KMS-11 (cell line): ENCODE results near the gene SRL.

ENCODE experiments used
- H2AFZ ChIP-seq: fragments of 200-600 bp; sonication (generic); 2 replicates; pipeline ENCODE4 v1.6.1; 2016; ENCODE audit warnings: antibody characterized with exemption, mixed run types, low read depth
- H3K27ac ChIP-seq: fragments of 200-600 bp; sonication (generic); 2 replicates; pipeline ENCODE4 v1.6.1; 2016; ENCODE audit warnings: mild to moderate bottlenecking, mixed run types
- H3K27me3 ChIP-seq: fragments of 200-600 bp; sonication (generic); 2 replicates; pipeline ENCODE4 v1.6.1; 2017; ENCODE audit warnings: mild to moderate bottlenecking, low read depth, mixed run types, moderate library complexity; ENCODE audit not compliant: insufficient read depth
- H3K36me3 ChIP-seq: fragments of 200-600 bp; sonication (generic); 2 replicates; pipeline ENCODE4 v1.6.1; 2017; ENCODE audit warnings: mild to moderate bottlenecking, mixed run types; ENCODE audit not compliant: insufficient read depth
- H3K4me1 ChIP-seq: fragments of 200-600 bp; sonication (generic); 2 replicates; pipeline ENCODE4 v1.6.1; 2016; ENCODE audit warnings: mild to moderate bottlenecking, low read depth, mixed run types; ENCODE audit not compliant: poor library complexity, severe bottlenecking
- H3K4me2 ChIP-seq: fragments of 200-600 bp; sonication (generic); 2 replicates; pipeline ENCODE4 v1.7.0; 2016; ENCODE audit warnings: mild to moderate bottlenecking, mixed run types
- H3K4me3 ChIP-seq: fragments of 200-600 bp; sonication (generic); IDR thresholded peaks from 2 replicates; pipeline ENCODE4 v1.6.1; 2017; ENCODE audit warnings: low read depth, low read length, mixed read lengths; ENCODE audit not compliant: insufficient read depth
- H3K79me2 ChIP-seq: fragments of 200-600 bp; sonication (generic); 2 replicates; pipeline ENCODE4 v1.6.1; 2016; ENCODE audit warnings: low read depth, mixed run types; ENCODE audit not compliant: insufficient read depth
- H3K9ac ChIP-seq: fragments of 200-600 bp; sonication (generic); 2 replicates; pipeline ENCODE4 v1.6.1; 2016; ENCODE audit warnings: mild to moderate bottlenecking, mixed run types
- H4K20me1 ChIP-seq: fragments of 200-600 bp; sonication (generic); 2 replicates; pipeline ENCODE4 v1.6.1; 2016; ENCODE audit warnings: mild to moderate bottlenecking, mixed run types; ENCODE audit not compliant: insufficient read depth
- TF ChIP-seq, protein P1 (sequence below): fragments of 200-600 bp; sonication (generic); conservative IDR thresholded peaks from 2 replicates; pipeline ENCODE4 v1.6.1; 2017; ENCODE audit warnings: low read depth, mild to moderate bottlenecking, antibody characterized with exemption, low read length, moderate library complexity, mixed read lengths

The SRL gene

DNA sequence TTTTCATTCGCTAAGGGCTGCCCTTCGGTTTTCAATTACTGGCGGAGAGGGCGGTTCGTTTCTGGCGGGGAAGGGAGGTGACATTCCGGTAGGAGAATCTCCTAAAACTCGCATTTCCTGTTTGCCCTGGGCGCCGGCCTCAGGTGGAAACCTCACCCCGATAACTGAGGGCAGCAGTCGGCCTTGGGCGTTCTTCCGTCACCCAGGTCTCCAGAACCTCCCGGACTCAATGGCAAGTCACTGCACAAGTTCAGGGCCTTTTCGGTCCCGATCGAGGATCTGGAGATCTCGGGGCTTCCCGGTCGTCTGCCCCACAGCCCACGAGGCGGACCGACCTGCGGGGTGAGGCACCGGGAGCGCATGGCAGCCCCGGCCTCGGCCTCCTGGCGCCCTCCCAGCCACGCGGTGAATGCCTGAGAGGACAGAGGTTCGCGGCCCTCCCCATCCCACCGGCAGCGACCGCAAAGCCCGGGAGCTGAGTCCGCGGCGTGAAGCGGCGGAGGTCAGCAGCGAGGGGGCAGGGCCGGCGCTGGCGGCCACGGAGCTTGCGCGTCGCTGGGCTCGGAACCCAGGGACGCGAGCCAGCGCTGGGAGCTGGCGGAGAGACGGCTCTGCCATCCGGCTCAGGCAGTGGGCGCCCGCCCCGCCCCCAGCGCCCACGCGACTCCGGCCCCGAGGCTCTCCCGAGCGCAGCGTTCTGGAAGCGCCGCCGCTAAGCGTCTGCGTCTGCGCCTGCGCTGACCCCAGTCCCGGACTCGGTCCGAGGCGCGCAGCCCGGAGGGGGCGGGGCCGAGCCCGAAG is 58.4 kb downstream of the SRL start:
- Histone ChIP-seq H3K4me1 (peaks cover 5% of the 10 kb centered on the region), H3K79me2 (no peaks in the 10 kb centered on the region), H3K27me3 (no peaks in the 10 kb centered on the region), H3K4me3 (no peak overlapping the region), H3K9ac (peak overlapping the region; percentile 92), H3K36me3 (no peaks in the 10 kb centered on the region), H3K4me2 (peak overlapping the region; percentile 84), H2AFZ (peak overlapping the region; percentile 72), H4K20me1 (no peaks in the 10 kb centered on the region), H3K27ac (peak overlapping the region; percentile 90)
- TF ChIP-seq, protein P1, sequence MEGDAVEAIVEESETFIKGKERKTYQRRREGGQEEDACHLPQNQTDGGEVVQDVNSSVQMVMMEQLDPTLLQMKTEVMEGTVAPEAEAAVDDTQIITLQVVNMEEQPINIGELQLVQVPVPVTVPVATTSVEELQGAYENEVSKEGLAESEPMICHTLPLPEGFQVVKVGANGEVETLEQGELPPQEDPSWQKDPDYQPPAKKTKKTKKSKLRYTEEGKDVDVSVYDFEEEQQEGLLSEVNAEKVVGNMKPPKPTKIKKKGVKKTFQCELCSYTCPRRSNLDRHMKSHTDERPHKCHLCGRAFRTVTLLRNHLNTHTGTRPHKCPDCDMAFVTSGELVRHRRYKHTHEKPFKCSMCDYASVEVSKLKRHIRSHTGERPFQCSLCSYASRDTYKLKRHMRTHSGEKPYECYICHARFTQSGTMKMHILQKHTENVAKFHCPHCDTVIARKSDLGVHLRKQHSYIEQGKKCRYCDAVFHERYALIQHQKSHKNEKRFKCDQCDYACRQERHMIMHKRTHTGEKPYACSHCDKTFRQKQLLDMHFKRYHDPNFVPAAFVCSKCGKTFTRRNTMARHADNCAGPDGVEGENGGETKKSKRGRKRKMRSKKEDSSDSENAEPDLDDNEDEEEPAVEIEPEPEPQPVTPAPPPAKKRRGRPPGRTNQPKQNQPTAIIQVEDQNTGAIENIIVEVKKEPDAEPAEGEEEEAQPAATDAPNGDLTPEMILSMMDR, result no peak

DNA sequence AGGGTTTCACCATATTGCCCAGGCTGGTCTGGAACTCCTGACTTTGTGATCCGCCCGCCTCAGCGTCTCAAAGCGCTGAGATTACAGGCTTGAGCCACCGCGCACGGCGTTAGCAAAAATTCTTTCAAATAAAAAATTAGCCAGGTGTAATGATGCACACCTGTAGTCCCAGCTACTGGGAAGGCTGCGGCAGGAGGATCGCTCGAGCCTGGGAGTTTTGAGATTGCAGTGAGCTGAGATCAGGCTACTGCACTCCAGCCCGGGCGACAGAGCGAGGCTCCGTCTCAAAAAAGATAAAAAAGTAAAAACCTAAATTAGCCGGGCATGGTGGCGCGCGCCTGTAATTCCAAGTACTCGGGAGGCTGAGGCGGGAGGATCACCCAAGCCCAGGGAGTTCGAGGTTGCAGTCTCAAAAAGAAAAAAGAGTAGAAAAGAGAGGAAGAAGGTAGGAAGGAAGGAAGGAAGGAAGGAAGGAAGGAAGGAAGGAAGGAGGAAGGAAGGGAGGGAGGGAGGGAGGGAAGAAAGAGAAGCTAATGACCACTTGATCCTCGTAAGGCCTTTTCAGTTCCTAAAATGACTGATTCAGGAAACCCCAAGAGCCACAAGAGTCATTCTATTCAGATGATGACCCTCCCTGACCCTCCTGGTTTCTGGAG is 59.2 kb downstream of the SRL start:
- Histone ChIP-seq H3K27ac (peak overlapping the region; percentile 90), H3K79me2 (no peaks in the 10 kb centered on the region), H2AFZ (peak overlapping the region; percentile 72), H3K4me3 (no peak overlapping the region), H3K9ac (peak overlapping the region; percentile 92; the same call in 1 of the 2 replicates), H4K20me1 (no peaks in the 10 kb centered on the region), H3K4me2 (peak overlapping the region; percentile 84), H3K36me3 (no peaks in the 10 kb centered on the region), H3K4me1 (peaks cover 5% of the 10 kb centered on the region), H3K27me3 (no peaks in the 10 kb centered on the region)
- TF ChIP-seq, protein P1, result no peak

DNA sequence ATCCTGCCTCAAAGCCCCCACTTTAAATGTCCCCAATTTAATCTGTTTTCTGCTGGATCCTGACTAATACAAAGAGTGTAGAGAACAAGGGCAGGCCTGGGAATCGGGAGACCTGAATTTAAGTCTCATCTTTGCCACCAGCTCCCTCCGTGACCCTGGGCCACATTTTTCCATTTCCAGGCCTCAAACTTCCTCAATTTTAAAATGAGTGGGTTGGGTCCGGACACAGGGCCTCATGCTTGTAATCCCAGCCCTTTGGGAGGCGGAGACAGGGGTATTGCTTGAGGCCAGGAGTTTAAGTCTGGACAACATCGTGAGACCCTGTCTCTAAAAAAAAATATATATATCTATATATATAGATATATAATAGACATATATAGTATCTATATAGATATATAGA is 61.4 kb downstream of the SRL start:
- Histone ChIP-seq H2AFZ (no peak overlapping the region), H3K36me3 (no peaks in the 10 kb centered on the region), H3K9ac (no peak overlapping the region), H3K4me1 (peaks cover 5% of the 10 kb centered on the region), H4K20me1 (no peaks in the 10 kb centered on the region), H3K27ac (no peak overlapping the region), H3K4me2 (no peak overlapping the region), H3K79me2 (no peaks in the 10 kb centered on the region), H3K27me3 (no peaks in the 10 kb centered on the region), H3K4me3 (no peak overlapping the region)
- TF ChIP-seq, protein P1, result no peak

DNA sequence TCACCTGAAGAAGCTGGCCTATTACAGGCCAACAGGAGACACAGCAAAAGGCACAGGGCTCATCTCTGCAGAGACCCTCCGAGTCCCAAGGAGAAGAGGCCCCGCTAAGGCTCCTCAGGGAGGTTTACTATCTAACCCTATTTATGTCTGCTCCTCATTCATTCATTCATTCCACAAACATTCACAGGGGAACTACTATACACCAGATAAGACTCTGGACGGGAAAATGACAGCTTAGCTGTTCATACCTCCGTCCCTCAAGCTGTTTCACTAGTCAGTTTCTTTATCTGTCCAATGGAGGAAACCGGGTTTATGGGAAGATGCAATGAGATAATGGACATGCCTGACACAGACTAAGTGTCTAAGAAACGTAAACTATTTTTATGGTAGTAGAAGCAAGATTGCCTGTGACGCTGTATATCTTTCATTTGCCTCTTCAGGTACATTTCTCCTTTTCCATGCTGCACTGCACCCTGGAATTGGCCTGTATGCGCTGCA is 62.1 kb downstream of the SRL start:
- Histone ChIP-seq H3K79me2 (no peaks in the 10 kb centered on the region), H2AFZ (no peak overlapping the region), H3K9ac (no peak overlapping the region), H3K27ac (no peak overlapping the region), H3K27me3 (no peaks in the 10 kb centered on the region), H3K36me3 (no peaks in the 10 kb centered on the region), H4K20me1 (no peaks in the 10 kb centered on the region), H3K4me1 (peaks cover 5% of the 10 kb centered on the region), H3K4me2 (no peak overlapping the region), H3K4me3 (no peak overlapping the region)
- TF ChIP-seq, protein P1, result no peak
